Spleen (tissue), 11 donors: ENCODE data around the gene GJB4. TPM values are rescaled to one million over a fixed set of nuclear protein-coding genes. Genes with fewer than 3 reads are reported as not detected.

Experiments used
- DNase-seq: peaks from one replicate; pipeline ENCODE4 v3.0.0-alpha.2; 2020
- H3K27ac ChIP-seq, 8 donors: fragments of 200-600 bp; sonication (generic) in 7 of 8; 1 replicate in 4 of 8; 2 replicates in 4 of 8; pipeline versions ENCODE4 v1.5.0 to v1.8.0; 2016 to 2021; ENCODE audit warnings: inconsistent platforms in 4 of 8, mild to moderate bottlenecking in 4 of 8, moderate library complexity in 1 of 8
- H3K27me3 ChIP-seq, 7 donors: fragments of 200-600 bp; sonication (generic) in 6 of 7; replicated peaks in 1 of 7; 1 replicate in 4 of 7; 2 replicates in 3 of 7; pipeline versions ENCODE4 v1.5.0 to v1.8.0; 2016 to 2021; ENCODE audit warnings: inconsistent platforms in 3 of 7, mild to moderate bottlenecking in 1 of 7
- H3K36me3 ChIP-seq, 6 donors: fragments of 200-600 bp; sonication (generic) in 5 of 6; 1 replicate in 4 of 6; 2 replicates in 2 of 6; pipeline versions ENCODE4 v1.5.0 to v1.8.0; 2016 to 2021; ENCODE audit warnings: inconsistent platforms in 2 of 6
- H3K4me1 ChIP-seq, 6 donors: fragments of 200-600 bp; sonication (generic) in 5 of 6; 1 replicate in 3 of 6; 2 replicates in 3 of 6; pipeline versions ENCODE4 v1.5.0 to v1.8.0; 2016 to 2021; ENCODE audit warnings: inconsistent platforms in 3 of 6
- H3K4me3 ChIP-seq, 8 donors: fragments of 200-600 bp; sonication (generic) in 7 of 8; 1 replicate in 4 of 8; 2 replicates in 4 of 8; pipeline versions ENCODE4 v1.5.0 to v1.8.0; 2016 to 2021; ENCODE audit warnings: inconsistent platforms in 4 of 8, mild to moderate bottlenecking in 4 of 8, moderate library complexity in 2 of 8
- H3K9me3 ChIP-seq, 8 donors: fragments of 200-600 bp; sonication (generic) in 7 of 8; 1 replicate in 4 of 8; 2 replicates in 4 of 8; pipeline versions ENCODE4 v1.5.0 to v1.8.0; 2016 to 2021; ENCODE audit warnings: inconsistent platforms in 4 of 8
- CTCF ChIP-seq, 11 experiments: fragments of 200-600 bp in 7 of 11; fragments of 450-650 bp in 4 of 11; sonication (generic) in 4 of 11; IDR thresholded peaks in 8 of 11; conservative IDR thresholded peaks in 3 of 11; 1 replicate in 7 of 11; 2 replicates in 4 of 11; pipeline versions ENCODE4 v1.4.0 to v1.8.0; 2016 to 2021; ENCODE audit warnings: antibody characterized with exemption in 11 of 11, inconsistent platforms in 4 of 11, mild to moderate bottlenecking in 1 of 11
- POLR2A ChIP-seq, 3 donors: fragments of 450-650 bp; IDR thresholded peaks; one replicate each; pipeline ENCODE4 v1.5.1; 2017; ENCODE audit warnings: antibody characterized with exemption in 3 of 3, mild to moderate bottlenecking in 1 of 3
- POLR2AphosphoS5 ChIP-seq, 3 donors: sonication (generic); formaldehyde crosslinking; IDR thresholded peaks; one replicate each; pipeline ENCODE4 v1.5.1; 2017; ENCODE audit warnings: antibody characterized with exemption in 3 of 3
- WGBS, 5 donors: extraction: QIAGEN DNeasy Blood & Tissue Kit in 3 of 5; methylation state at CpG; one replicate each; pipeline versions ENCODE4 v1.1.5 to v1.1.7; 2013 to 2018; 5-methylcytosine and 5-hydroxymethylcytosine counted together
- intact Hi-C: fragments of 100-400 bp; cut with DNase I; formaldehyde crosslinking; loops from one replicate; pipeline ENCODE4 v1.15.0; 2023; ENCODE audit warnings: low total_unique reads
- polyA plus RNA-seq, 3 donors: library from polyadenylated mRNA; stranded (reverse); fragments of 200-250 nt; gene quantifications; one replicate each; pipeline ENCODE4 v1.2.1, GENCODE V29; 2013
- total RNA-seq, 7 donors: library from RNA; depleted of rRNA in 3 of 7; stranded (reverse); fragments of >200 nt in 3 of 7; fragmentation: NEBNext Ultra II Directional in 4 of 7; extraction: Animal tissue kit (Norgen Biotek cat#: 25700) in 4 of 7; gene quantifications; one replicate each; pipeline versions ENCODE4 v1.1.0 to v1.2.1, GENCODE V29; 2016 to 2021
- donor health status: healthy with polysubstance abuse.
- donor health status: DM: no; HTN: no; CAD: no; lungs with moderate emphysema.
- donor health status: DM: no; HTN: no; CAD: no.
- donor health status: Bipolar disorder and iron deficiency.
- donor health status: healthy.
- donor health status: DM: no; HTN: no; CAD: no.
- donor health status: DM: yes; HTN: yes; CAD: no.

The GJB4 gene
- total and polyA plus RNA-seq, 10 donors, result not detected

GRCh38 chr1:34746101-34746500 is 13.4 kb upstream of the GJB4 start:
- intact Hi-C loops, result loop anchor here (10.0 kb wide), 2 partner anchors 281 to 1111 kb away; no protein-coding TSS in a partner anchor
- Histone ChIP-seq H3K4me3 (no peak overlapping the region), H3K36me3 (no peaks in the 10 kb centered on the region), H3K4me1 (peaks cover 0 to 6% (median 0%) of the 10 kb centered on the region in 6 donors), H3K27me3 (peaks cover 0 to 33% (median 0%) of the 10 kb centered on the region in 7 donors), H3K9me3 (no peaks in the 10 kb centered on the region), H3K27ac (no peak overlapping the region)
- no peak for DNase-seq
- 83 to 93% (median 88%) methylated on average over 4 of the region's 4 CpGs for WGBS, 5 donors
- no peak for TF ChIP-seq POLR2AphosphoS5 (IDR thresholded peaks at IDR 0.05)
- no peak for TF ChIP-seq CTCF (IDR thresholded peaks at IDR 0.05 in 8 of 11, conservative IDR thresholded peaks at IDR 0.05 in 3 of 11)
- no peak for TF ChIP-seq POLR2A (IDR thresholded peaks at IDR 0.05)

DNA sequence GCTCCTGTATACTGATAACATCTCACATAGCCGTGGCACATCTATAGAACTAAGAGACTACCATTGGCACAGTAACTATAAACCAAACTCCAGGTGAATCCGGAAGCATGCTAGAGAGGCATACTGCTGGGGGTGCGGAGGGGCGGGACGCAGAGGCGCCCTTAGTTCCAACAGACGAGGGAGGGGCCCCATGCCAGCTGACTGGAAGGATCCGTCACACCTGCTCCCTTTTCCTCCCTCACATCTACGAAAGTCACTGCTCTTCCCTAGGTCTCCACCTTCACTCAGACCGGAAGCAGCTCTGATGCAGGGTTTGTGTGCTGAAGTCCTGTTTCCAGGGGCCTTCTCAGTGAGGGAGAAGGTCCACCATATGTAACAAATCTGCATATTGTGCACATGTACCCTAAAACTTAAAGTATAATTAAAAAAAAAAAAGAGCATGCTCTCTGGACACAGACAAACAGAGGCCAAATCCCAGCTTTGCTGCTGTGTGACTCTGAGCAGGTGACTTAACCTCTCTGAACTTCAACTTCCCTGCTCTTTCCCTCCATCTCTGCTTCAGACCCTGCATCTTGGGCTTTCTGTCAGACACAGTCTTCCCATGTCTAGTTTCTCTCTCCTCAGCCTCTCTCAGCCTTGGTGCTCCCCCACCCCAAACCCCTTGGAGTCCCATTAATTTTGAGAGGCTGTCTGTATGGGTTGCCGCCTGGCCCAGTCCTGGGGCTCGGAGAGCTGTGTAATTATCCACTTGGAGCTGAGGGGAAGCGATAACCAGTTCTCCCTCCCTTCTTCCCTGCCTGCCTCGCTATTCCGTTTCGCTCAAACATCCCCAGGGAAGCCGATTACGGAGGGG is 12.5 kb upstream of the GJB4 start:
- peaks cover 0 to 29% (median 0%) of the 10 kb centered on the region in 7 donors for H3K27me3 ChIP-seq
- 68 to 81% (median 75%) methylated on average over 18 of the region's 18 CpGs for WGBS, 5 donors
- no peaks in the 10 kb centered on the region for H3K9me3 ChIP-seq
- no peak for TF ChIP-seq POLR2AphosphoS5 (IDR thresholded peaks at IDR 0.05)
- H3K4me1 ChIP-seq, result peaks cover 0 to 6% (median 0%) of the 10 kb centered on the region in 6 donors
- no peaks in the 10 kb centered on the region for H3K36me3 ChIP-seq
- H3K4me3 ChIP-seq, result no peak overlapping the region
- H3K27ac ChIP-seq, result no peak overlapping the region
- DNase-seq, result no peak
- intact Hi-C loops, result loop anchor here (10.0 kb wide), 2 partner anchors 282 to 1112 kb away; no protein-coding TSS in a partner anchor

DNA sequence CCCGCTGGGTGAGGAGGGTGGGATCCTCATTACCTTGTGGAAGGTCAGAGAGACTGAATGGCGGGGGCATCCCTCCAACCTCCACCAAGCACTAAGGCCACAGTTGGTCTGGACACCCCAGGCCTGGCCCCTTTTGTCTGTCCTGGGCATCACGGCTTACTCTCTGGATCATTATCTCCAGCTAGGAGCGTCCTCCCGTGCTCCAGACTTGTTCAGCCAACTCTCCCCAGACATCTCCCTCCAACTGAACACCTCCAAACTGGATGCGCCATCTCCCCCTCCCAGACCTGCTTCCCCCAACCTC is 11.9 kb upstream of the GJB4 start:
- intact Hi-C loops, result loop anchor here (10.0 kb wide), 2 partner anchors 283 to 1113 kb away; no protein-coding TSS in a partner anchor
- H3K4me1 ChIP-seq, result peaks cover 0 to 3% (median 0%) of the 10 kb centered on the region in 6 donors
- H3K36me3 ChIP-seq, result no peaks in the 10 kb centered on the region
- no peak for DNase-seq
- peaks cover 0 to 23% (median 0%) of the 10 kb centered on the region in 7 donors for H3K27me3 ChIP-seq
- 74 to 89% (median 79%) methylated on average over 6 of the region's 6 CpGs for WGBS, 5 donors
- H3K9me3 ChIP-seq, result no peaks in the 10 kb centered on the region
- no peak for TF ChIP-seq CTCF (IDR thresholded peaks at IDR 0.05 in 8 of 11, conservative IDR thresholded peaks at IDR 0.05 in 3 of 11)
- no peak for TF ChIP-seq POLR2AphosphoS5 (IDR thresholded peaks at IDR 0.05)
- TF ChIP-seq POLR2A (IDR thresholded peaks at IDR 0.05), result no peak
- H3K27ac ChIP-seq, result no peak overlapping the region
- no peak overlapping the region for H3K4me3 ChIP-seq

DNA sequence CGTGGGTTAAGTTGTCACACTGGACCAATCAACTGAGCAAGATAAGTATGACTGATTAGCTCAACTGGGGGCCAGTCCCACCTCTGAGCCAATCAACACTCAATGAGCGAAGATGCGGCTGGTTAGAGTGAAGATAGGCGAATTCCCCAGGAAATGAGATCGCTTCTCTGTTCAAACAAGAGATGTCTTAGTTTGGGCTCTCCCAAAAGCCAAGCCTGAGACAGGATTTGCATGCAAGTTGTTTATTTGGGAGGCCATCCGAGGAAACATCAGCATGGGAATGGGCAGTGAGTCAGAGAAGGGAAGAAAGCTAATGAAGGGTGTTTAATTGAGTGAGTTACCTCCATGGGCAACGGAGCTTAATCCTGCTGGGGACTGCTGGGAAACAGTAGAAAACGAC is 9.5 kb upstream of the GJB4 start:
- TF ChIP-seq CTCF (IDR thresholded peaks at IDR 0.05 in 8 of 11, conservative IDR thresholded peaks at IDR 0.05 in 3 of 11) (no peak), POLR2AphosphoS5 (IDR thresholded peaks at IDR 0.05) (no peak), POLR2A (IDR thresholded peaks at IDR 0.05) (no peak)
- WGBS, 5 donors, result 60 to 72% (median 67%) methylated on average over 8 of the region's 8 CpGs
- intact Hi-C loops, result loop anchor here (10.0 kb wide), 2 partner anchors 285 to 1115 kb away; no protein-coding TSS in a partner anchor
- Histone ChIP-seq H3K27ac (no peak overlapping the region), H3K4me3 (no peak overlapping the region), H3K4me1 (no peaks in the 10 kb centered on the region), H3K36me3 (no peaks in the 10 kb centered on the region), H3K27me3 (peaks cover 0 to 17% (median 0%) of the 10 kb centered on the region in 7 donors), H3K9me3 (no peaks in the 10 kb centered on the region)
- DNase-seq, result no peak
